Measurements from ENCODE around the gene LZTFL1.
"Not testable (repeated sequence)": the region's sequence is repeated elsewhere in the genome, so short reads cannot be mapped to it uniquely, and the experiment has no call there.

Gene LZTFL1

DNA sequence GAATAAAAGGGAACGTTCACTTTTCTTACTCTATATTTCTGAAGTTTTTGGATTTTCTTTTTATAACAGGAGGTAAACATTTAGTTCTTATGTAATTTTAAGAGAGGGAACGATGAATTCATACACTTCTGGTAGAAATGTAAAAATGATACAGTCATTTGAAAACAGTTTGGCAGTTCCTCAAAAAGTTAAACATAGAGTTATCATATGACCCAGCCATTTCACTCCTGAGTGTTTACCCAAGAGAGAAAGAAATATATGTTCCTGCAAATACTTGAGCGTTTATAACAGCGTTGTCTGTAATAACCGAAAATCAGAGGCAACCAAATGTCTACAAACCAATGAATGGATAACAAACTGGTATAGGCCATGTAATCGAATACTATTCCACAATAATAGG is 23.6 kb upstream of the LZTFL1 start:
- in situ Hi-C loops (cut with HindIII; ENCODE audit: low sequenced_read_pairs), result no loop called here
- TF ChIP-seq, protein P1, sequence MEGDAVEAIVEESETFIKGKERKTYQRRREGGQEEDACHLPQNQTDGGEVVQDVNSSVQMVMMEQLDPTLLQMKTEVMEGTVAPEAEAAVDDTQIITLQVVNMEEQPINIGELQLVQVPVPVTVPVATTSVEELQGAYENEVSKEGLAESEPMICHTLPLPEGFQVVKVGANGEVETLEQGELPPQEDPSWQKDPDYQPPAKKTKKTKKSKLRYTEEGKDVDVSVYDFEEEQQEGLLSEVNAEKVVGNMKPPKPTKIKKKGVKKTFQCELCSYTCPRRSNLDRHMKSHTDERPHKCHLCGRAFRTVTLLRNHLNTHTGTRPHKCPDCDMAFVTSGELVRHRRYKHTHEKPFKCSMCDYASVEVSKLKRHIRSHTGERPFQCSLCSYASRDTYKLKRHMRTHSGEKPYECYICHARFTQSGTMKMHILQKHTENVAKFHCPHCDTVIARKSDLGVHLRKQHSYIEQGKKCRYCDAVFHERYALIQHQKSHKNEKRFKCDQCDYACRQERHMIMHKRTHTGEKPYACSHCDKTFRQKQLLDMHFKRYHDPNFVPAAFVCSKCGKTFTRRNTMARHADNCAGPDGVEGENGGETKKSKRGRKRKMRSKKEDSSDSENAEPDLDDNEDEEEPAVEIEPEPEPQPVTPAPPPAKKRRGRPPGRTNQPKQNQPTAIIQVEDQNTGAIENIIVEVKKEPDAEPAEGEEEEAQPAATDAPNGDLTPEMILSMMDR (IDR thresholded peaks at IDR 0.05; ENCODE audit: low read depth, low read length, missing control alignments), result no peak
- H3K4me3 ChIP-seq (ENCODE audit: low read depth, low read length), result no peak overlapping the region
- DNase-seq (ENCODE audit: low read depth), result no peak

DNA sequence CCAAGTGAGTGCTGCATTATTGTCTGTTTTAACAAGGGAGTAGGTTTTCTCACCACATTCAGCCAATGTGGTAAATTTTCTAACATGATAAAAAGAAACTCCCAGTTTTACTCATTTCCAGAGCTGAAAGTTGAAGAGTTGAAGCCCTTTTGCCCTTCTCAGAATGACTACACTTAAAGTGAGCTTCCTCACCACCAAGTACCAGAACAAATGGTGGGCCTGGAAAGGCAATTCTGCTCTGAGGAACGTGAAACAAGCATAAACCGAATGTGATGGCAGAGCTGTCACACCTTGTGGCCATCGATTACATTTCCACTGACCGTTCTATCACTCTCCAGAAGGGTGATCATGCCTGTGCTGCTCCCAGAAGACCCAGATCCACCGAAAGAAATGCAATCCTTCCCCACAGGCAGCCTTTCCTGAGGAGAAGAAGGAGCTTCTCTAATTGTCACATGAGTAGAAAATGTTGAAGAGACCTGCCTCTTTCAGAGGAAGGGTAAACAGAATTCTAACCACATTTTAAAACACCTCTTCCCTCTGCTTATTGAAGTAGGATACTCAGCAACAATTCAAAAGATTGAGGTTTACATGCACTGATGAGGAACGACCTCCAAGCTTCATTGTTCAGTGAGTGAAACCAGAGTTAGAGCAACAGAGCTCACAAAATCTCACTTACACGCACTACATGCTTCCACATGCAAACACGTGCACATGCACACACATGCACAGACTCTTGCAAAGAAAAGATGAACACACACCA is 23.0 kb upstream of the LZTFL1 start:
- in situ Hi-C loops (cut with HindIII; ENCODE audit: low sequenced_read_pairs), result no loop called here
- TF ChIP-seq, protein P1 (IDR thresholded peaks at IDR 0.05; ENCODE audit: low read depth, low read length, missing control alignments), result no peak
- DNase-seq (ENCODE audit: low read depth), result no peak
- no peak overlapping the region for H3K4me3 ChIP-seq (ENCODE audit: low read depth, low read length)

DNA sequence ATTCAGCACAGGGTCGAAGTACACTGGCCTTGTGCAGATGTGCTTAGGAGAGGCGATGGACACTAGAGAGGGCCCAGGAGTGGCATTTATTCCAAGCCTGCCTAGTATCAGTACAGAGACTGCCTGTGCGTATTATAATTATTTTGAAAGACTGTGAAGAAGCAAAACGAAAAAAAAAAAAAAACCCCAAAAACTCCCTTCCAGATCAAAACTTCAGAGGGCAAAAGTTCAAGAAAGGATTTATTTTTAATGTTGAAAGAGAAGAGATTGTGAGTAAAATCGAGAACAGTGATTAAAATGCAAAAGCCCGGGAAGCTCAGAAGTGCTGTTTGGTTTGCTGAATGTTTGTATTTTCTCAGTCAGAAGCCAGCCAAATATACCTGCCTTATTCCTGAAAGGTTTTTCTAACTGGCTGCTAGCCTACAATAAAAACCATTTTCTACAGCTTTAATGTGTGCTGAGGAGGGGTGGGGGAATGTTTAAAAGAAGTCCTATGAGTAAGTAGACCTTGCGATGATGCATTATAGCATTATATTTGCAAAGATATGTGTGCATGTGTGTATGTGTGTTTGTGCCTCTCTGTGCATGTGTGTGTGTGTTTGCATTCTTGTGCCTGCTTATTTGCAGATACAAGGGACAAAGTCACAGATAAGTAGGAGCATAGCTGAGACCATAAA is 19.3 kb upstream of the LZTFL1 start:
- in situ Hi-C loops (cut with HindIII; ENCODE audit: low sequenced_read_pairs), result no loop called here
- TF ChIP-seq, protein P1 (IDR thresholded peaks at IDR 0.05; ENCODE audit: low read depth, low read length, missing control alignments), result no peak
- no peak for DNase-seq (ENCODE audit: low read depth)
- no peak overlapping the region for H3K4me3 ChIP-seq (ENCODE audit: low read depth, low read length)

DNA sequence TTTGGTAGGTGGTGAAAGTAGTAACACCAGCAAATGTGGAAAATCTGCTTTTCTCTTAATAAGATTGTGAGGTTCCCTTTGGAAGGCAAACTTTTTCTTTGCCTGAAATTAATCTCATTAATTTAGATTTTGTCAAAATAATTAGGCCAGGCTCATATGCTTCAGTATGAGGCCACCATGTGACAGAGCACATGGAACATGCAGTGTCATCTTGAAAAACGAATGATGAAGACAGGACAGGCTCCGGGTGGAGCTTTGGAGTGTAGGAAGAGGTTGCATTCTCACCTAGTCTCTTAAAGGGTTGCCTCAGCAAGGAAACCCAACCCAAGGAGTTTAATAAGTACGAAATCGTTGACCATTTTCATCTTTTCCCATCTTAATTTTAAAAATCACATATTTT is 18.6 kb upstream of the LZTFL1 start:
- in situ Hi-C loops (cut with HindIII; ENCODE audit: low sequenced_read_pairs), result no loop called here
- DNase-seq (ENCODE audit: low read depth), result no peak
- no peak overlapping the region for H3K4me3 ChIP-seq (ENCODE audit: low read depth, low read length)
- TF ChIP-seq, protein P1 (IDR thresholded peaks at IDR 0.05; ENCODE audit: low read depth, low read length, missing control alignments), result no peak

DNA sequence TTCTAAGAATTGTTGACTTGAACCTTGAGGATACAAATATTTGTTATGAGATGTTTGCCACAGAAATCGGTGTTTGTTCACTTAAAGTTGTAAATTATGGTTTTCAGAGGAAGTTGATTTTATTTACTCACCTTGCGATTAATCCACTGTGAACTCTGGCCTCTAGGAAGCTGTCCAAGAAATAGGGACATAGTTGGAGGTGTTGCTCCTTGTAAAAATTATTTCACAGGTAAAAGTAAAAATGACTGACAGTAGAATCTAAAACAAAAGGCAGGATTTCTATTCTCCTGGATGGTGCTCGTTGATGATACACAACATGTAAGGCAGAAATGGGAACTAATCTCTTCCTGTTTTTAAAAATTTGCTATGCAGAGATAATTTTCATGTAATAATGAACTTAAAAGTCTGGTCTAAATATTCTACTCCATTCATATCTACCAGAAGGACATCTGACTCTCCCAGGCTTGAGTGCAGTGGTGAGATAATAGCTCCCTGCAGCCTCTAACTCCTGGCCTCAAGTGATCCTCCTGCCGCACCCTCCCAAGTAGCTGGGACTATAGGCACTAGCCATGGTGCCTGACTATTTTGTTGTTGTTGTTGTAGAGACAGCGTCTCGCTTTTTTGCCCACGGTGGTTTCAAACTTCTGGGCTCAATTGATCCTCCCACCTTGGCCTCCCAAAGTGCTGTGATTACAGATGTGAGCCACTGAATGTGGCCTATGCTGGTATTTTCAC is 17.1 kb upstream of the LZTFL1 start:
- in situ Hi-C loops (cut with HindIII; ENCODE audit: low sequenced_read_pairs), result no loop called here
- TF ChIP-seq, protein P1 (IDR thresholded peaks at IDR 0.05; ENCODE audit: low read depth, low read length, missing control alignments), result no peak
- no peak overlapping the region for H3K4me3 ChIP-seq (ENCODE audit: low read depth, low read length)
- no peak for DNase-seq (ENCODE audit: low read depth)

DNA sequence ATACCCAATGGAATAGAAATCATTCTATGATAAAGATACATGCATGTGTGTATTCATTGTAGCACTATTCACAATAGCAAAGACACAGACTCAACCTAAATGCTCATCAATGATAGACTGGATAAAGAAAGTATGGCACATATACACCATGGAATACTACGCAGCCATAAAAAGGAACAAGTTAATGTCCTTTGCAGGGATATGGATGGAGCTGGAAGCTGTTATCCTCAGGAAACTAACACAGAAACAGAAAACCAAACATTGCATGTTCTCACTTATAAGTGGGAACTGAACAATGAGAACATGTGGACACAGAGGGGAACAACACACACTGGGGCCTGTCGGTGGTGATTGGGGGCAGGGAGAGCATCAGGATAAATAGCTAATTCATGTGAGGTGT is 15.1 kb upstream of the LZTFL1 start:
- DNase-seq (ENCODE audit: low read depth); in situ Hi-C loops (cut with HindIII; ENCODE audit: low sequenced_read_pairs); H3K4me3 ChIP-seq (ENCODE audit: low read depth, low read length): not testable (repeated sequence)

DNA sequence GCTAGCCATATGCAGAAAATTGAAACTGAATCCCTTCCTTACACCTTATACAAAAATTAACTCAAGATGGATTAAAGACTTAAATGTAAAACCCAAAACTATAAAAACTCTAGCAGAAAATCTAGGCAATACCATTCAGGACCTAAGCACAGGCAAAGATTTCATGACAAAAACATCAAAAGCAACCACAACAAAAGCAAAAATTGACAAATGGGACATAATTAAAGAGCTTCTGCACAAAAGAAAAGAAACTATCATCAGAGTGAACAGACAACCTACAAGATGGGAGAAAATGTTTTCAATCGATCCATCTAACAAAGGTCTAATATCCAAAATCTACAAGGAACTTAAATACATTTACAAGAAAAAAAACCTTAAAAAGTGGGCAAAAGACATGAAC is 14.4 kb upstream of the LZTFL1 start:
- H3K4me3 ChIP-seq (ENCODE audit: low read depth, low read length); DNase-seq (ENCODE audit: low read depth); in situ Hi-C loops (cut with HindIII; ENCODE audit: low sequenced_read_pairs): not testable (repeated sequence)

Measured in astrocyte of the cerebellum (primary cell).